ENCODE measurements around the gene MDM1. TPM values are rescaled to one million over a fixed set of nuclear protein-coding genes. Genes with fewer than 3 reads are reported as not detected.

MDM1 gene
- total and polyA plus RNA-seq, 2 of the 13 experiments (the other 11 are each of a cell fraction or from before 2014, with no cell fraction given), result 4.6 to 15.2 TPM

DNA sequence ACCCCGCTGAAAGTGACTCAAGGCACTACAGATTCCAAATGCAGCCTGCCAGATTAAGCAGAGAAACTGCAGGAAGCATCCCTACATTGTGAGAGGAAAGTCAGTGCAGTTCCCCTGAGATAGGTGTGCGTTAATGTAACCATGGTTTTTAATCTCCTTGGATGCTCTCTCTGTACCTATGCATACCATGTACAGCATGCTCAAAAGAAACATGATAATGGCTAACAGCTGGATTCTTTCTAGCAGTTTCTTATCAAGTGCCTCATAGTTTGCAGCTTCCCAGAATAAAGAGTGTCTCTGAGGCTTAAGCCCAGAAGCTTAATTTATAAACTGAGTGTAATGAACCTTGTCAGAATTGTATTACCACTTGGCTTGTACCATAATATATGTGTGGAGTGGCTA, 17.1 kb upstream of the MDM1 start:
- POLR2A ChIA-PET, result no interaction called here
- Histone ChIP-seq H3K27me3 (ENCODE audit: control insufficient read depth in 1 of 2, insufficient read depth in 2 of 2, low read length in 2 of 2) (no peaks in the 10 kb centered on the region), H3K9me3 (ENCODE audit: low read length) (no peaks in the 10 kb centered on the region), H3K9ac (ENCODE audit: insufficient read depth, low read depth, low read length) (no peak overlapping the region), H3K4me1 (ENCODE audit: insufficient read depth, low read length) (peaks cover 10% of the 10 kb centered on the region), H4K20me1 (ENCODE audit: insufficient read depth, low read length) (no peaks in the 10 kb centered on the region), H3K4me3 (replicated peaks in 1 of 3; ENCODE audit: insufficient read depth in 1 of 3, low read depth in 2 of 3, low read length in 3 of 3) (no peak overlapping the region), H3K36me3 (replicated peaks in 1 of 2; ENCODE audit: control insufficient read depth in 1 of 2, insufficient read depth in 2 of 2, low read length in 2 of 2) (no peaks in the 10 kb centered on the region), H3K4me2 (ENCODE audit: low read depth, low read length) (no peak overlapping the region), H3K79me2 (ENCODE audit: insufficient read depth, low read length) (no peaks in the 10 kb centered on the region), H2AFZ (ENCODE audit: low read length) (no peak overlapping the region), H3K27ac (ENCODE audit: extremely low read length, insufficient read depth, low read length) (no peak overlapping the region)
- ATAC-seq (no peak), DNase-seq (ENCODE audit: low spot score) (no peak), FAIRE-seq (no peak)
- TF ChIP-seq SKI (IDR thresholded peaks at IDR 0.05; ENCODE audit: partially characterized antibody) (no peak), PAF1 (CRISPR knock-in tag; IDR thresholded peaks at IDR 0.05) (no peak), KAT2B (IDR thresholded peaks at IDR 0.05; ENCODE audit: borderline replicate concordance, low read depth, low read length) (no peak), NPAS2 (CRISPR knock-in tag; IDR thresholded peaks at IDR 0.05; ENCODE audit: borderline replicate concordance) (no peak), MTA1 (CRISPR knock-in tag; IDR thresholded peaks at IDR 0.05; ENCODE audit: borderline replicate concordance) (no peak), GABPB1 (CRISPR knock-in tag; IDR thresholded peaks at IDR 0.05) (no peak), BRF2 (CRISPR knock-in tag; IDR thresholded peaks at IDR 0.05) (no peak), ZNF883 (CRISPR knock-in tag; IDR thresholded peaks at IDR 0.05; ENCODE audit: not compliant biosample characterization) (no peak), CEBPG (CRISPR knock-in tag; IDR thresholded peaks at IDR 0.05) (no peak), ZNF746 (CRISPR knock-in tag; IDR thresholded peaks at IDR 0.05) (no peak), ZKSCAN8 (CRISPR knock-in tag; IDR thresholded peaks at IDR 0.05; ENCODE audit: borderline replicate concordance) (no peak), CBFB (CRISPR knock-in tag; IDR thresholded peaks at IDR 0.05) (no peak), CBX1 (IDR thresholded peaks at IDR 0.05; ENCODE audit: low read depth) (no peak), HIC2 (CRISPR knock-in tag; IDR thresholded peaks at IDR 0.05; ENCODE audit: low read depth) (no peak), ZNF724P (CRISPR knock-in tag; IDR thresholded peaks at IDR 0.05; ENCODE audit: borderline replicate concordance) (no peak), AHR (CRISPR knock-in tag; IDR thresholded peaks at IDR 0.05) (no peak), MEF2D (CRISPR knock-in tag; IDR thresholded peaks at IDR 0.05) (no peak)
- TF ChIP-seq, protein P1, sequence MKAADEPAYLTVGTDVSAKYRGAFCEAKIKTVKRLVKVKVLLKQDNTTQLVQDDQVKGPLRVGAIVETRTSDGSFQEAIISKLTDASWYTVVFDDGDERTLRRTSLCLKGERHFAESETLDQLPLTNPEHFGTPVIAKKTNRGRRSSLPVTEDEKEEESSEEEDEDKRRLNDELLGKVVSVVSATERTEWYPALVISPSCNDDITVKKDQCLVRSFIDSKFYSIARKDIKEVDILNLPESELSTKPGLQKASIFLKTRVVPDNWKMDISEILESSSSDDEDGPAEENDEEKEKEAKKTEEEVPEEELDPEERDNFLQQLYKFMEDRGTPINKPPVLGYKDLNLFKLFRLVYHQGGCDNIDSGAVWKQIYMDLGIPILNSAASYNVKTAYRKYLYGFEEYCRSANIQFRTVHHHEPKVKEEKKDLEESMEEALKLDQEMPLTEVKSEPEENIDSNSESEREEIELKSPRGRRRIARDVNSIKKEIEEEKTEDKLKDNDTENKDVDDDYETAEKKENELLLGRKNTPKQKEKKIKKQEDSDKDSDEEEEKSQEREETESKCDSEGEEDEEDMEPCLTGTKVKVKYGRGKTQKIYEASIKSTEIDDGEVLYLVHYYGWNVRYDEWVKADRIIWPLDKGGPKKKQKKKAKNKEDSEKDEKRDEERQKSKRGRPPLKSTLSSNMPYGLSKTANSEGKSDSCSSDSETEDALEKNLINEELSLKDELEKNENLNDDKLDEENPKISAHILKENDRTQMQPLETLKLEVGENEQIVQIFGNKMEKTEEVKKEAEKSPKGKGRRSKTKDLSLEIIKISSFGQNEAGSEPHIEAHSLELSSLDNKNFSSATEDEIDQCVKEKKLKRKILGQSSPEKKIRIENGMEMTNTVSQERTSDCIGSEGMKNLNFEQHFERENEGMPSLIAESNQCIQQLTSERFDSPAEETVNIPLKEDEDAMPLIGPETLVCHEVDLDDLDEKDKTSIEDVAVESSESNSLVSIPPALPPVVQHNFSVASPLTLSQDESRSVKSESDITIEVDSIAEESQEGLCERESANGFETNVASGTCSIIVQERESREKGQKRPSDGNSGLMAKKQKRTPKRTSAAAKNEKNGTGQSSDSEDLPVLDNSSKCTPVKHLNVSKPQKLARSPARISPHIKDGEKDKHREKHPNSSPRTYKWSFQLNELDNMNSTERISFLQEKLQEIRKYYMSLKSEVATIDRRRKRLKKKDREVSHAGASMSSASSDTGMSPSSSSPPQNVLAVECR (CRISPR knock-in tag; IDR thresholded peaks at IDR 0.05; ENCODE audit: borderline replicate concordance), result no peak
- TF ChIP-seq, protein P2, sequence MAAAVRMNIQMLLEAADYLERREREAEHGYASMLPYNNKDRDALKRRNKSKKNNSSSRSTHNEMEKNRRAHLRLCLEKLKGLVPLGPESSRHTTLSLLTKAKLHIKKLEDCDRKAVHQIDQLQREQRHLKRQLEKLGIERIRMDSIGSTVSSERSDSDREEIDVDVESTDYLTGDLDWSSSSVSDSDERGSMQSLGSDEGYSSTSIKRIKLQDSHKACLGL (CRISPR knock-in tag; IDR thresholded peaks at IDR 0.05), result no peak
- BruUV-seq (replicated peaks), result no TSS peak
- CTCF ChIA-PET (ENCODE audit: low intra/inter-chr PET ratio, low total read pairs), result no interaction called here
- 11% methylated on average over 1 of the region's 2 CpGs for WGBS (ENCODE audit: low lambda C conversion rate)
- intact Hi-C loops (cut with micrococcal nuclease; ENCODE audit: unreplicated experiment), result no loop called here
- in situ Hi-C loops (cut with HindIII; ENCODE audit: extremely low pct_ligation_motif_present, low pct_unique_long_range_greater_than_20kb), result loop anchor here (10.0 kb wide), 1 partner anchor 336 kb away; the partner anchor contains the start of gene NUP107
